HEK293T (cell line): ENCODE results near the gene CHIC2.

Source experiments
- CTCF ChIA-PET: fragments of 350-600 bp; formaldehyde crosslinking; extraction: SDS; loops from one replicate; lab custom pipeline; 2021; ENCODE audit warnings: antibody characterized with exemption, inconsistent platforms; lab: Yijun Ruan, JAX
- POLR2A ChIA-PET: fragments of 350-600 bp; formaldehyde crosslinking; extraction: SDS; loops from one replicate; lab custom pipeline; 2020; ENCODE audit warnings: antibody characterized with exemption, inconsistent platforms; lab: Yijun Ruan, JAX
- DNase-seq: peaks from one replicate; pipeline ENCODE4 v3.0.0; 2012; ENCODE audit warnings: mixed read lengths; ENCODE audit errors: extremely low spot score
- ARNT ChIP-seq: fragments of 450-650 bp; IDR thresholded peaks from 2 replicates; pipeline ENCODE4 v1.6.1; 2017; ENCODE audit warnings: mild to moderate bottlenecking
- BHLHE40 ChIP-seq: fragments of 450-650 bp; IDR thresholded peaks from 2 replicates; pipeline ENCODE4 v1.6.1; 2016; ENCODE audit warnings: mild to moderate bottlenecking, moderate library complexity, borderline replicate concordance
- CTBP1 ChIP-seq: fragments of 450-650 bp; IDR thresholded peaks from 2 replicates; pipeline ENCODE4 v1.6.1; 2016; ENCODE audit warnings: borderline replicate concordance
- ELF4 ChIP-seq: fragments of 450-650 bp; IDR thresholded peaks from 2 replicates; pipeline ENCODE4 v1.6.1; 2017; ENCODE audit warnings: antibody characterized with exemption
- FOXA1 ChIP-seq: fragments of 450-650 bp; IDR thresholded peaks from 2 replicates; pipeline ENCODE4 v1.6.1; 2016; ENCODE audit warnings: mild to moderate bottlenecking
- FOXK2 ChIP-seq: fragments of 450-650 bp; IDR thresholded peaks from 2 replicates; pipeline ENCODE4 v1.6.1; 2016; ENCODE audit warnings: mild to moderate bottlenecking
- FOXM1 ChIP-seq: fragments of 450-650 bp; IDR thresholded peaks from 2 replicates; pipeline ENCODE4 v1.6.1; 2017; ENCODE audit warnings: mild to moderate bottlenecking, borderline replicate concordance
- HDGF ChIP-seq: fragments of 450-650 bp; IDR thresholded peaks from 2 replicates; pipeline ENCODE4 v1.6.1; 2017; ENCODE audit warnings: antibody characterized with exemption, borderline replicate concordance
- L3MBTL2 ChIP-seq: fragments of 450-650 bp; conservative IDR thresholded peaks from 2 replicates; pipeline ENCODE4 v1.6.1; 2016; ENCODE audit warnings: mild to moderate bottlenecking
- LEF1 ChIP-seq: fragments of 450-650 bp; IDR thresholded peaks from 2 replicates; pipeline ENCODE4 v1.6.1; 2017; ENCODE audit warnings: mild to moderate bottlenecking, borderline replicate concordance
- NFRKB ChIP-seq: fragments of 450-650 bp; IDR thresholded peaks from 2 replicates; pipeline ENCODE4 v1.6.1; 2016; ENCODE audit warnings: mild to moderate bottlenecking, moderate library complexity
- SP1 ChIP-seq: fragments of 450-650 bp; IDR thresholded peaks from 2 replicates; pipeline ENCODE4 v1.6.1; 2017
- SUZ12 ChIP-seq: fragments of 450-650 bp; IDR thresholded peaks from 2 replicates; pipeline ENCODE4 v1.6.1; 2016; ENCODE audit warnings: mild to moderate bottlenecking
- TARDBP ChIP-seq: fragments of 450-650 bp; IDR thresholded peaks from 2 replicates; pipeline ENCODE4 v1.6.1; 2016
- ZNF384 ChIP-seq: fragments of 450-650 bp; IDR thresholded peaks from 2 replicates; pipeline ENCODE4 v1.6.1; 2016
- TF ChIP-seq, protein P1 (sequence below): fragments of 450-650 bp; IDR thresholded peaks from 2 replicates; pipeline ENCODE4 v1.6.1; 2016

Gene CHIC2

DNA sequence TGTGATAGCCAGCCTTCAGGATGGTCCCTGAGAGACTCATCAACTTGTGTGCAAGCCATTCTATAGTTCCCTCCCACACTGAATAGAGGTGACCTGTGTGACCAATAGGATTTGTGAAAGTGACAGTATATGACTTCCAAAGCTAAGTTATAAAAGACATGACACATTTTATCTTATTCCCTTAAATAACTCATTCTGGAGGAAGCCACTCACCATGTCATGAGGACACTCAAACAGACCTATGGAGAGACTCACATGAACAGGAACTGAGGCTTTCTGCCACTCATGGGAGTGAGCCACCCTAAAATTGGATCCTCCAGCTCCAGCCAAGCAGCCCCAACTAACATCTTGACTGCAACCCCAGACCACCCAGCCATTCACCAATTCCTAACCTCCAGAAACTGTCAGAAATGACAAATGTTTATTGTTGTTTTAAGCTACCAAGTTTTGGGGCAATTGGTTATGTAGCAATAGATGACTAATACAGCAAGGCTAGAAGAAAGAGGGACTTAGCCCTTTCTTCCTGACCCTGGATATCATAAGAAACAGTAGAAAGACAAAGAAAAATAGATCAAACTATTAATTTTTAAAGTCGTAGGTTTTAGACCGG, 9.0 kb upstream of the CHIC2 start:
- ChIA-PET CTCF (no interaction called here), POLR2A (no interaction called here)
- DNase-seq, result no peak
- TF ChIP-seq FOXM1 (no peak), FOXA1 (no peak), LEF1 (no peak), SP1 (no peak), ARNT (no peak), TARDBP (no peak), HDGF (no peak), BHLHE40 (no peak), SUZ12 (no peak), NFRKB (no peak)
- TF ChIP-seq, protein P1, sequence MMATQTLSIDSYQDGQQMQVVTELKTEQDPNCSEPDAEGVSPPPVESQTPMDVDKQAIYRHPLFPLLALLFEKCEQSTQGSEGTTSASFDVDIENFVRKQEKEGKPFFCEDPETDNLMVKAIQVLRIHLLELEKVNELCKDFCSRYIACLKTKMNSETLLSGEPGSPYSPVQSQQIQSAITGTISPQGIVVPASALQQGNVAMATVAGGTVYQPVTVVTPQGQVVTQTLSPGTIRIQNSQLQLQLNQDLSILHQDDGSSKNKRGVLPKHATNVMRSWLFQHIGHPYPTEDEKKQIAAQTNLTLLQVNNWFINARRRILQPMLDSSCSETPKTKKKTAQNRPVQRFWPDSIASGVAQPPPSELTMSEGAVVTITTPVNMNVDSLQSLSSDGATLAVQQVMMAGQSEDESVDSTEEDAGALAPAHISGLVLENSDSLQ, result no peak

- no peak for DNase-seq
These were observed 2.8 kb upstream of the CHIC2 start for GRCh38 chr4:54067166-54067565.

DNA sequence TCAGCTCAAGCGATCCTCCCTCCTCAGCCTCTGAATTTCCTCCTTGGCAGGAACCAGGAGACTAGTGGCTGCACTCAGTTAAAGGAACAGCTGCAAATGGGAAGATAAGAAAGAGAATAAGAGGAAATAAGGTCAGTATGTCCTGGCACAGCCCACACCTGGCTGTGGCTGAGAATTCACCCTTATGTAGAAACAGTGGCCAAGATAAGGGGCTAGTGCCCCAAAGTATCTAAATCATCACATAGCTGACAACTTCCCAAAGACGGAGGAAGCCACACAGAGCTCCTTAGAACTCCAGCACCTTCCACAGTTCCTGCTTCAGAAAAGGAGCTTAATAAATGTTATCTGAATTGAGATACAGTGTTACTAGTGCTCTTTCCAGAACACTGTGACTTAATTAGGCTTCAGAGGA, 2.3 kb upstream of the CHIC2 start:
- TF ChIP-seq L3MBTL2, result no peak
- TF ChIP-seq LEF1, result no peak
- TF ChIP-seq HDGF, result no peak
- TF ChIP-seq TARDBP, result no peak
- no peak for TF ChIP-seq ARNT
- no peak for TF ChIP-seq BHLHE40
- no peak for TF ChIP-seq FOXM1
- TF ChIP-seq FOXA1, result no peak
- no peak for TF ChIP-seq SP1
- TF ChIP-seq NFRKB, result no peak
- no peak for TF ChIP-seq CTBP1
- TF ChIP-seq ELF4, result no peak
- TF ChIP-seq, protein P1, result no peak
- TF ChIP-seq ZNF384, result no peak
- no peak for DNase-seq
- POLR2A ChIA-PET, result interaction anchor here (0.6 kb wide), 1 partner anchor 542 kb away, joined by 3 read pairs; no protein-coding TSS in a partner anchor
- CTCF ChIA-PET, result interaction anchor here (1.0 kb wide), 1 partner anchor 31 kb away, joined by 3 read pairs; no protein-coding TSS in a partner anchor

More at GRCh38 chr4:54067166-54067565, 2.8 kb upstream of the CHIC2 start:
- CTCF ChIA-PET, result interaction anchor here (1.0 kb wide), 1 partner anchor 31 kb away, joined by 3 read pairs; no protein-coding TSS in a partner anchor
- POLR2A ChIA-PET, result interaction anchor here (0.6 kb wide), 1 partner anchor 543 kb away, joined by 3 read pairs; no protein-coding TSS in a partner anchor
- TF ChIP-seq FOXA1 (no peak), SUZ12 (no peak), BHLHE40 (no peak), FOXK2 (no peak), HDGF (no peak), ARNT (no peak), ELF4 (no peak), NFRKB (no peak), TARDBP (no peak)
- TF ChIP-seq, protein P1, result no peak

DNA sequence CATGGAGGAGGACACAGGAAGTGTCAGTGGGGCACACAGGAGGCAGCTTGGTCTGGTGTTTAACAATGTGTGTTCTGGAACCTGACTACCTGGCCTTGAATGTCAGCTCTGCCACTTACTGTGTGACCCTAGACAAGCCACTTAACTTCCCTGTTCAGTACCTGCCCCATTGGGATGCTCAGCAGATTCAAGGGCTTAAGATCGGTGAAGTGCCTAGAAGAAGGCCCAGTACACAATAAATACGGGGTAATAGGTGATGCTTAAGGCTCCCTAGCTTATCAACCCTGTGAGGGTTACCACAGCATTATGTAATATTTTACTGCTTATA, 1.6 kb upstream of the CHIC2 start:
- CTCF ChIA-PET, result no interaction called here
- DNase-seq, result no peak
- TF ChIP-seq SUZ12 (no peak), LEF1 (no peak), HDGF (no peak), NFRKB (no peak), SP1 (no peak), ARNT (no peak), FOXA1 (no peak), TARDBP (no peak), BHLHE40 (no peak), CTBP1 (no peak), FOXM1 (no peak)
- TF ChIP-seq, protein P1, result no peak
- POLR2A ChIA-PET, result no interaction called here

DNA sequence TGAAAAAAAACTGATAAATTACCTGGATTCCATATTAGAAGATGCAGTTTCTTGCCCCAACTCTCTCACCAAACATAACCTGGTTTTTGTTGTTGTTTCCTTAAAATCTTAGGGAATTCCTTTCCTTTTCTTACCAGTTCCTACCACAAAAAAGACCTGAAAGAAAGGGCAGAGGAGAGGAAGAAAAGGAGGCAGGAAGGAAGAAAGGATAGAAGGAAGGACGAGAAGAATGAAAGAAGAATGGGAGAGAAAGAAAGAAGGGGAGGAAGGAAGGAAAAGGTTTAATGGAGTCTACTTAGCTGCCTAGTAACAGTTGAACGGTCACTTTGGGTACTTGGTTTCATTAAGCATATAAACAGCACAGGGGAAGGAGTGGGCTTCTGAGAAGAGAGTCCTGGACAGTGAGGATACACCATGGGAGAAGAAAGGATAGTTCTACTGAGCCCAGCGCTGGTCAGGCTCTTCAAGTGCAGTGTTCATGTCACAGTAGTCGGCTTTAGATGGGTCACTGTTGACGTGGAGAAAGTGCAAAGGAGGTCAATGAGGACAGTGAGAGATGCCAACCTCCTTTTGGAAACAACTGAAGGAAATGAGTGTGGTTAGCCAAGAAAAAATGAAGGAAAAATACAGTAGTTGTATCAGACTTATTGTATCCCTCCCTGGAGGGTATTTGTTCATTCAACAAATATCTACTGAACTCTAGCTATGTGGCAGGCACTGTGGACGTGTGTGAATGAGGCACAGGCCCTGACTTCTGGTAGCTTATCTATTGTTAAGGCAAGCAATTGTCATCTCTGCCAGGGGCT, 1.1 kb upstream of the CHIC2 start:
- no peak for TF ChIP-seq SUZ12
- no peak for TF ChIP-seq CTBP1
- no peak for TF ChIP-seq TARDBP
- no peak for TF ChIP-seq BHLHE40
- no peak for TF ChIP-seq FOXM1
- no peak for TF ChIP-seq L3MBTL2
- no peak for TF ChIP-seq ELF4
- no peak for TF ChIP-seq FOXA1
- TF ChIP-seq, protein P1, result no peak
- no peak for TF ChIP-seq ZNF384
- TF ChIP-seq LEF1, result no peak
- TF ChIP-seq HDGF, result no peak
- no peak for TF ChIP-seq ARNT
- TF ChIP-seq FOXK2, result no peak
- TF ChIP-seq SP1, result no peak
- no peak for TF ChIP-seq NFRKB
- ChIA-PET CTCF (no interaction called here), POLR2A (no interaction called here)
- no peak for DNase-seq
